Inferior parietal cortex (tissue), 1 donor: Measurements from ENCODE around the gene CFAP74.

Experiments
- DNase-seq: peaks from one replicate; pipeline ENCODE4 v3.0.0-alpha.2; 2016; ENCODE audit errors: extremely low spot score

CFAP74 gene

DNA sequence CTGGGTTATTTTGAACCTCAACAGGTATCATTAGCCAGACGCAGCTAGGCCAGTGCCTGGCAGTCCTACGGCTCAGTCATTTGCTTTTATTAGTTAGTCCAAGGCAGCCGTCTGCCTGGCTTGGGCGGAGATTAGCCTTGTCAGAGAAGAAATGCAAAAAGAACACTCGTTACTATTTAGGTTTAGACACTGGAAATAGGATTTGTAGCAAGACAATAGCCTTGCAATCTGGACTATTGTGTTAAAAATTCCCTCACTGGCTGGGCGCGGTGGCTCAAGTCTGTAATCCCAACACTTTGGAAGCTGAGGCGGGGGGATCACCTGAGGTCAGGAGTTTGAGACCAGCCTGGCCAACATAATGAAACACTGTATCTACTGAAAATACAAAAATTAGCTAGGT lies 35.7 kb upstream of the CFAP74 start:
- no peak for DNase-seq

DNA sequence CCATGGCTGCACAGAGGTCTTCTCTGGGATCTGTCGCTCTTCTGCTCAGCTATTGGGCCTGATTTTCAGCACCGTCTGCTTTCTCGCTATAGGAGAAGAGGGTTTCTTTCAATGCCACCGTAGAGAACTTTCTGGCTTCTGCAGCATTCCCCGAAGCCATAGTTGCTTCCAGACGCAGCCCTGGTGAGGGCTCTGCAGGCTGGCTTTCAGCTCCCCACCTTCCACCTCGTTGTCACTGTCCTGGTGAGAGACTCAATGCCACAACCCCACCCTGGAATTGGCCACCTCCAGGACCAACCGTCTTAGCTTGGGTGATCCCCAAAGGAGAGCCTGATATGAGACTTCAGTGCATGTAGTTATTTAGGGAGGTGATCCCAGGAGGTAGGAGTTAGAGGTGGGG lies 34.6 kb upstream of the CFAP74 start:
- DNase-seq: no peak

DNA sequence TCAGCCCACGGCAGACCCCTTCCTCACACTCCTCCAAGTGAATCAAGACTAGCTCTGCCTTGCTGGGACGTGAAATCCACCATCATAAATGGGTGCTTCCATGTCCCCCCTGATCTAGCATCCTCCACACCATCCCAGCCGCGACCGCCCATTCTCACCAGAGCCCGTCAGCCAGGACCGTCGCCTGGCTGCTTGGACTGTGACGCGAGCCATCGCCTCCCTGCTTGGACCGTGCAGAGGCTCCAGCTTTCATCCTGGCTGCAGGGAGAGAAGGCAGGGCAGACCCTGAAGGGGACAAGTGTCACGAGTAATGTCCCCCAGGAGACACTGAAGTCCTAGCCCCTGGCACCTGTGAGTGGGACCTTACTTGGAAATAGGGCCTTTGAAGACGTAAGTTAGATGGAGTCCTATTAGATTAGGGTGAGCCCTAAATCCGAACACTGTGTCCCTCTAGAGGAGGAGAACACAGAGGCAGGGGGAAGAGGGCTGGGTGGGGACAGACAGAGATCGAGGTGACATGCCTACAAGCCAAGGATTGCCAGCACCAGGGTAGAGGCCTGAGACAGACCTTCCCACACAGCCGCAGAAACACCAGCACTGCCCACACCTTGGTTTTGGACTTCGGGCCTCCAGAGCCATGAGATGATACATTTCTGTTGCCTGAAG lies 33.9 kb upstream of the CFAP74 start:
- no peak for DNase-seq

DNA sequence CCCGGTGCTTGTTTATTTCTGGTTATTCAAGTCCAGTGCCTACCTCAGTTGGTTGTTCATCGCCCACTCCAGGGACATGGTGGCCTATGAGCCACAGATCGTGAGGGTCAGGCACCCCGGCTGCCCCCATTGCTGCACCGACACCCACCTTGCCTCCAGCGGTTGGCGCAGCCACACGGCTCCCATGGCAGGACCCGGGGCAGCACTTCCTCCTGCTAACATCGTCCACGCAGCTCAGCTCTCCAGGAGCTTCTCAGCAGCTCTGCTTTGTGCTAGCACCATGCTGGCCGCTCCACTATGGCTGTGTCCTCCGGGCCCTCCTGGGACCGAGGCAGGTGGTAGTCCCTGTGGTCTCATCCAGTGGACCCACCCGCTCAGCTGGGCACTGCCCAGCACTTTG lies 32.7 kb upstream of the CFAP74 start:
- DNase-seq: no peak

DNA sequence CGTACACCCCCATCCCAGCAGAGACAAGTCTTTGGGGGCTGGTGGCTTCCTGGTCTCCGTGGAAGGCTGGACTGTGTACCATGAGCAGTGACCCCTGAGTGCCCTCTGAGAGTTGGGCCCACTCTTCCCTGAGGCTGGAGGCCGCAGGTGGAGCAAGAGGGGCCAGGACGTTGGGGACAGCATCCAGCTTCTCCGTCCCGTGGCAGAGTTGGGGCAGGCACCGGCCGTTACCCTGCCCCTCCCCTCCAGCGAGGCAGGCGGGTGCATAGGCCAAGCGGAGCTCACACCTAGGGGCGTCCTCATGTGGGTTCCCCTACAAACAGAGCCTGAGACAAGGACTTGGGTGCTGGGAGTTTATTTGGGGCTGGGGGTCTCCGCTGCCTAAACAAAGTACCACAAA lies 29.6 kb upstream of the CFAP74 start:
- no peak for DNase-seq

DNA sequence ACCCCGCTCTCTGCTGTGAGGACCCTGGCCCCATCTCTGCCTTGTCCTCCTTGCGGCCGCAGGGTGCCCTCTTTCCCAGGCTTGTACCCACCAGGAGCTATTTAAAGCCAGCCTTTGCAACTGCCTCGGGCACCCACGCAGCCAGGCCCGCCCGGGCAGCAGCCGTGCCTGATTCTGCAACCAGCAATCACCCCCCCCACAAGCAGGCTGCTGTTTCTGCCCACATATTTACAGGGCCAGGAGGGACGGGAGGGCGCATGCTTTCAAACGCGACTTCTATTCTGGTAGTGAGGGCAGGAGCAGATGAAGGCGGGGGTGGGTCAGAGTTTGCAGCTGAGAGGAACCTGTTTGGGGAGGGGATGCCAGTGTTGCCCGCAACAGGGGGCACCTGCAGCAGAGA lies 29.2 kb upstream of the CFAP74 start:
- no peak for DNase-seq

DNA sequence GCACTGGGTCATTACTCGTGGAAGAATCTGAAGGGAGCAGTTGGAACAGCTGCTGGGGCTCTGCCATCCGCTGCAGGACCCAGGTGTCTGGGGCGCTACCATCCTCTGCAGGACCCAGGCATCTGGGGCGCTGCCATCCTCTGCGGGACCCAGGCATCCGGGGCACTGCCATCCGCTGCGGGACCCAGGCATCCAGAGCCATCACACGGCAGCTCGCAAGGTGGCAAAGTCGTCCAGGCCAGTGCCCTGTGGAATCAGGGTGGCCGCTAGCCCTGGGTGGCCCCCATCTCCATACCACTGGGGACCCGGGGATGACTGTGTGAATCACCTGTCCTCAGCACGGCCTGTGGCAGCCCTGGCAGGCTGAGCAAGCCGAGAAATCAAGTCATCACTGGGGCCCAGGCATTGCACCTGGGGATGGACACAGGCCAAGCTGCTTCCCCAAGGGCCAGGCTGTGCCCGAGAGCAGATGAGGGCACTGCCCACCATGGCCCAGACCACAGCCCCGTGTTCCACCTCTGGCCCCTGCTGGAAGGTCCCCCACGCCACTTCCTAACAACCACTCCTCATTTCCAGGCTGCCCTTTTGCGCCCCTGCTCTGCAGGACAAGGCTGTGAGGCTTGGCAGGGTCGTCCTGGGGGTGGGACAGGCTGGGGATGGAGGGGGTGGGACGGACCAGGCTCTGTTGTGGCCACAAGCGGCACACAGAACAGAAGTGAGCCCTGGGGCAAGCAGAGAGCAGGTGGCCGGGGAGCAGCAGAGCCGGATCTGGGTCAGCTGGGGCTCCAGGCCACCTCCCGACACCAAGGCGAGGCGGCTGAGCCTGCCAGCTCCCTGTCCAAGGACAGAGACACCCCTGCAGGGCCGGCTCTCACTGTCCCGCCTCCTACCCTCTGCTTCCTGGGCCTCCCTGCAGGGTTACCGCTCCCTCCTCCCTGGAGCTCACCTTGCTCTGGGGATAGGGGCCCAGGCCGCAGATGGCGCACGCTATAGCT lies 28.3 kb upstream of the CFAP74 start:
- no peak for DNase-seq

DNA sequence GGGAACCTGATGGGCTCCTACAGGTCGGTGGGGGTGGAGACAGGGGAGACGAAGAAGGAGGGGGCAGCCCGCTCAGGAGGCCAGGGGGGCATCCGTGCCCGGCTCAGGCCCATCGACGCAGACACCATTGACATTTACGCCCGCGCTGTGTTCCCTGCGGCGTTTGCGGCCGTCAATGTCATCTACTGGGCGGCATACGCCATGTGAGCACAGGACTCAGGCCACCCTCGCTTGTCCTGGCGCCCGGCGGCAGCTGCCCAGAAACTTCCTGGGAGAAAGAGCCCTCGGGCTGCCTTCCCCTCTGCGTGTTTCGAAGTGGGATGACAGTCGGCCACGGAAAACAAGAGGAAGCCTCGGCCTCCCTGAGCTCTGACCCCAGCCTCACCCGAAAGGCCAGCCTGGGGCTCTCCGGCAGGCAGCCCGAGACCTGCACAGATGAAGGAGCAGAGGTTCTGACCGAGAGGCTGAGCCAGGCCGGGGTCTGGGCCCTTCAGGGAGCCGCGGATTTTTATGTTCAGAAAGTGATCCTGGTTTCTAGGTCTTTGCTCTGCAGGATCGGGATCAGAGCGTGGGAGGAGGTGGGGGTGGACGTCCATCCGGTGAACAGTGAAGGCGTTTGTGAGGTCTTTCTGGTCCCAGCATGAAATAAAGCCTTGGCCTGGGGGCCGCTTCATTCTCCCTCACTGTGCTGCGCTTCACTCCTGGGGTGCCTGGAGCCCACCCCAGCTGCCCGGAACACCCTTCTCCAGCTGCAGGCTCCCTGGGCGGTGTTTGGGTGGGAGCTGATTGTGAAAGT lies 26.7 kb upstream of the CFAP74 start:
- DNase-seq: no peak

DNA sequence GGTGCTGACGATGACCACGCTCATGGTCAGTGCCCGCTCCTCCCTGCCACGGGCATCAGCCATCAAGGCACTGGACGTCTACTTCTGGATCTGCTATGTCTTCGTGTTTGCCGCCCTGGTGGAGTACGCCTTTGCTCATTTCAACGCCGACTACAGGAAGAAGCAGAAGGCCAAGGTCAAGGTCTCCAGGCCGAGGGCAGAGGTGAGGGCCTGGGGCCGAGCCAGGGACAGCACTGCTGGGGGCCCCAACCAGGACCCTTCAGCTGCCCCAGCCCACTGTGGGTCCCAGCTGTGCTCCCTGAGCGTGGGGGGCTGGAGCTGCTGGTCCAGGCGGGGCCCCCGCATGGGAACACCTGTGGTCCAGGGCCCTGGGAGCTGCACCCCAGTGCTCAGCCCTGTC lies 26.0 kb upstream of the CFAP74 start:
- no peak for DNase-seq

DNA sequence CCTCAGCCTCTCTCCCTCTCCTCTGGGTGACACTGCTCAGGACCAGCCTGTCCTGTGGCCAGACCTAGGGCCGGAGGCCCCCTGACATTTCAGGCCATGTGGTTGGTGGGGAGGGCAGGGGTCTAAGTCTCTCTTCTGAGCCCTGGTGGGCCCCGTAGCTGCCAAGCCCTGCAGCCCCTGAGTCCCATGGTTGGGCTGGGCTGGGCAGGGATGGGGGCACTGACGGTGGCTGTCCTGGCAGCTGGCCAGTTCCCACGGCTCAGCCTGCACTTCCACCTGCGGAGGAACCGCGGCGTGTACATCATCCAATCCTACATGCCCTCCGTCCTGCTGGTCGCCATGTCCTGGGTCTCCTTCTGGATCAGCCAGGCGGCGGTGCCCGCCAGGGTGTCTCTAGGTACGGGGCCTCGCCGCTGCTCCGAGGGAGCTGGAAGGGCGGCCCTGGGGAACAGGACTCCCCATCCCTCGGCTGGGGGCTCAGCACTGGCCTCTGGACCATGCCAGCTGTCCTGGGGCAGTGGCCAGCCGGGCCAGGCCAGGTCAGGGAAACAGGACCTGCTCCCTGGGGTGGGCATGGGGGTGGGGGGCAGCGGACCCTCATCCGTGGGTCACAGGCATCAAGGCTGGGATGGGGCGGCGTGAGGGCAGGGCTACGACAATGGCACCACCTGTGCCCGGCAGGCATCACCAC lies 25.4 kb upstream of the CFAP74 start:
- DNase-seq: no peak

DNA sequence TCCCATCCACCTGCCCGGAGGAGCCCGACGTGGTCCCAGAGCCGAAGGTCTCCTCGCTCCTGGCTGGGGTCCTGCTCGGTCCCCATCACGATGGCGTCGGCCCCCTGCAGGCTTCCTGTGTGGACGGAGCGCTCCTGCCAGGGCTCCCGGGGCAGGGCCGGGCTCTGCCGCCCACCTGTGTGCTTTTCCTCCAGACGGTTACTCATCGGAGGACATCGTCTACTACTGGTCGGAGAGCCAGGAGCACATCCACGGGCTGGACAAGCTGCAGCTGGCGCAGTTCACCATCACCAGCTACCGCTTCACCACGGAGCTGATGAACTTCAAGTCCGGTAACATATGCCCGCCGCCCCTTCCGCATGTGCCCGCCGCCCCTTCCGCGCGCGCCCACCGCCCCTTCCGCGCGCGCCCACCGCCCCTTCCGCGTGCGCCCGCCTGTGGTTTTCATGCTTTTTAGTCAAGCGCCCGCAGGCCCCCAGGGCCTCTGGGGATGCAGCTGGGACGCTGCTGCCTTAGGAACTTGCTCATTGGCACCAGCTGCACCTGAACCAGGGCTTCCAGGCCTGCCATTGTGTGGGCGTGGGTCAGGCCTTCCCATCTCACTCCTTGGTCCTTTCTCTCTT lies 24.5 kb upstream of the CFAP74 start:
- no peak for DNase-seq

DNA sequence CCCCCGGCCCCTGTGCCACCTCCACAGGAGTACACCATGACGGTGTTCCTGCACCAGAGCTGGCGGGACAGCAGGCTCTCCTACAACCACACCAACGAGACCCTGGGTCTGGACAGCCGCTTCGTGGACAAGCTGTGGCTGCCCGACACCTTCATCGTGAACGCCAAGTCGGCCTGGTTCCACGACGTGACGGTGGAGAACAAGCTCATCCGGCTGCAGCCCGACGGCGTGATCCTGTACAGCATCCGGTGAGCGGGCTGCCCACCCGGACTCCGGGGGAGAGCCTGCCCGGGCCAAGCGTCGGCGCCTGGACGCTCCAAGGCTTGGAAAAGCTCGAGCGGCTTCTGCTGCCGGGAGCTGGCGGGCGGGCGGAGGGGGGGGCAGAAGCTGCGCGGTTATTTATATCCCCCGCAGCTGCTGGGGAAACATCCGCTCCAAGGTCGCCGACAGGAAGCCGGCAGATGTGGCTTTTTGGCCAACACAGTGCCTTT lies 21.9 kb upstream of the CFAP74 start:
- no peak for DNase-seq

DNA sequence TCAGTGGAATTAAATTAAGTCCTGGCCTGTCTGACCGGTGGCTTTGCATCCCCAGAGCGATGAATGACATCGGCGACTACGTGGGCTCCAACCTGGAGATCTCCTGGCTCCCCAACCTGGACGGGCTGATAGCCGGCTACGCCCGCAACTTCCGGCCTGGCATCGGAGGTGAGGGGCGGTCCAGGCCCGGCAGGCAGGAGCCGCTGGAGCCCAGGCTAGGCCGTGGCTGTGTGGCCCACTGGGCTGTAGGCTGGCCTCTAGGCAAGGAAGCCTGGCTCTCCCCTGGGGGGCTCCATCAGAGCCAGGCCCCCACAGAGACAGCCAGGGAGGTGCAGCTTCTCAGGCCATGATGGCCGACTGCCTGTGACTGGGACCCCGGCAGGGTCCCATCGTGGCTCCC lies 21.3 kb upstream of the CFAP74 start:
- DNase-seq: no peak

DNA sequence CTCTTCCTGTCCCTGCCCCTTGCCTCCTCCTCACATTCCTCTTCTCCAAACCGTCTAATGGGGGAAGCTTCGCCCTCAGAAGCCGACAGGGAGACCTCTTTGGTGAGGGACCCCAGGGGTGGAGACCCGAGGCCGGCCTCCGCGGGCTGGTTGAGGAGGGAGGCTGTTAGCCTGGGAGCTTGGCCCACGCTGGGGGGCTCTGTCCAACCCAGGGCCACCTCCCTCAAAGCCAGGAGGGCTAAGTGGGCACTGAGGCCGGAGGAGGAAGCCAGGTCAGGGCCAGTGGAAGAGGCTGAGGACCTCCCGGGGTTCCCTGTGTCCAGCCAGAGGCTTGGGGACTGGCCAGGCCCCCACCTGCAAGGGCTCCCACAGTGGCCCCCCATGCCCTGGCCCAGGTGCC lies 20.9 kb upstream of the CFAP74 start:
- DNase-seq: no peak

DNA sequence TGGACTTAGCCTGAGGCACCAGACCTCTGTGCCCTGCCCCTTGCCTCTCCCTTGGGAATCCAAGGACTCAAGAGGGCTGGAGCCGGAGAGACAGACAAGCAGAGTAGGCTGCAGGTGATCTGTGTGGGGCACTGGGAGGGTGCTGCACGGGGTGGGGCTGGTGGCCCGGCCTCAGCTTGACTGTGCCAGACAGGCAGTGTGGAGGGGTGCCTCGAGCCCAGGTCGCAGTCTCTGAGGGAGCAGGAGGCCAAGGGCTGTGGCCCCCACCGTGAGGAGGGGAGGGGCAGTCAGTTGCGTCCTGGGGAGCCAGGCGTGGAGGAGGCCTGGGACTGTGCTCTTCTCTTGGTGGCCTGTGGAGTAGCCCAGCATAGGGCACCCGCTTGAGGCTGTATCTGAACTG lies 19.6 kb upstream of the CFAP74 start:
- DNase-seq: no peak

DNA sequence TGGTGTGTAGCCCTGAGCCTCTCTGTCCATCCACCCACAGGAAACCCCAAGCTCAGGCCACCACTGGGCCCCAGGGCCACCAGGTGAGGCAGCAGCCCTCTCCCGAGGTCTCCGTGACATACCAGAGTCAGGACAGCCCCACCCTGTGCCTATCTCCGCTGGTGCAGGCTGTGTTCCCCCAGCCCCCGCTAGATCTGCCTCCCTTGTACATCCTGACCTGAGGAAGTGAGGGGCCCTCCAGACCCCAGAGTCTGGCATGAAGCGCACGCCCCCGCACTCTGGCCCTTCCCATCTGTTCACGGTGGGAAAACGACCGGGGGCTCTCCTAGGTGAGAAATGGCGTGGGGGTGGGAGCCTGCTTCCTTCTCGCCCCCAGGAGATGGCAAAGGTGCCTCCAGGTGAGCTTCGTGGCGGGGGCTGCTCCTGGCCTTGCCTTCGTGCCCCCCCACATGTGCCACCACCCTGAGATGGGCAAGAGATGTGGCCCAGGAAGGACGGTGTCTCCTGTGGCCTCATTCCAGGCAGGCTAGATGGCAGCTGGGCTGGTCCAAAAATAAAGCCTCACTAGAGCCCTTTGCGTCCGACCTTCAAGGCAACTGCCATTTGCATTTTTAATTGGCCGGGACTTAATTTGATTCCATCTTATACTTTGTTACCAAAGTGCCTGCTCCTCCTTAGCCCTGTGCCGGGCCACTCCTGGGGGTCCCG lies 18.6 kb upstream of the CFAP74 start:
- no peak for DNase-seq

DNA sequence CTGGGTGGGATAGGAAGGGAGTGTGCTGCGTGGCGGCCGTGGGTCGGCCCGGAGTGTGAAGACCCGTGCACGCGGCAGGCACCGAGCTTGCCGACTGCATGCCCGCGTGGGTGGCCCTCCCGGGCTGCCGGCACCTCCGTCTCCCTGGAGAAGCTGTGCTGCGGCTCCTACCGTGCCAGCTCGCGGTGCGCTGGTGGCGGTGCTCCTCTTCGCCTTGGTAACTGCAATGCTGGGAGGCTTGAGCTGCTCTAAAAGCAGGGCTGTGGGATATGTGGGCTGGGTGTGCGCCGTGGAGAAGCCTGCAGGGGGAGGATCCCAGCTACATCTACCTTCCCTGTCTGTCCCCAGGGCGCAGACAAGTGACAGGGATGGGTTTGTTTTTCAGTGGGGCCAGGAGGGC lies 18.0 kb upstream of the CFAP74 start:
- DNase-seq: no peak

DNA sequence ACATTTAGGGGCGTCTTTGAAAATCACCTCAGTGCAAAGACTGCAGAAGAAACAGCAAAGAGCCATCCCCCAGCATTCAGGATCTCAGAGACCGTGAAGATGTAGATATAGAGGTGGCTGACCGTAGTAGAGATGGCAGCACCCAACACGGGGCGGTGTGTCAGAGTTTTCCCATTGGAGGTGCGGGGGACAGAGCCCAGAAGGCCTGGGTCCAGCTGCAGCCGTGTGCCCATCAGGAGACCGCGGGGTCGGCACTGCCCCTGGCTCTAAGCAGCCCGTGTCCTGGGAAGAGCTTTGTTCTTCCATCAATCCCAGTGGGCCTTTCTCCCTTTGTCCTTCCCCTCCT lies 16.7 kb upstream of the CFAP74 start:
- no peak for DNase-seq

DNA sequence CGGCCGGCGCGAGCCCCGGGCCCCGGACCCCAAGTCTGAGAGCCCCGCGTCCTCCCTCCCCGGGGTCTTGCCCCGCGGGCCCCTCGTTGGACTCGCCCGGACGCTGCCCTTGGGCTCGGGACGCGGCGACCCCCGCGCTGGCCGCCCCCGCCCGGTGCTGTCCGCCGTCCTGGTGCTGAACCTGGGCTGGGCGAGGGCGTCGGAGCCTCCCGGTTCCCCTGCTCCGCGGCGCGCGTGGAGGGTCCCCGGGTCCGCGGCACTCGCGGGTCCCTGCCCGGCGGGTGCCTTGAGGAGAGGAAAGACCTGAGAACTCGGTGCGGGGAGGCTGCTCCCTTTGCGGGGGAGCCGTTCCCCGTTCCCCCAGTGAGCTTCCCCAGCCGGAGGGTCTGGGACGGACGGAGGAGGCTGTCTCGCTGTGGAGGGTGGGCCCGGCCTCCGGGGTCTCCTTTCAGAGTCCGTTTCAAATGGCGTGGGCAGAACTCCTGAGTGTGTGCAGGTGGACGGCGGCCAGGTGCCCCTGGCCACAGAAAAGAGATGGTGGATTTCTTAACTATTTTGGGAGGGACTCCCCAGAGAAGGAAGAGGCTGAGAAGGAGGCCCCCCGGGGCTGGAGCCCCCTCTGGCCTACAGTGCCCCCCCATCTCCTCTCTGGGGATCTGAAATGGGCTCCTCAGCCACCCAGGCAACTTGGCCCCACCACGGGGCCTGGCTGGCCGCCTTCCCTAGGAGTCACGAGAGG lies 16.2 kb upstream of the CFAP74 start:
- no peak for DNase-seq

DNA sequence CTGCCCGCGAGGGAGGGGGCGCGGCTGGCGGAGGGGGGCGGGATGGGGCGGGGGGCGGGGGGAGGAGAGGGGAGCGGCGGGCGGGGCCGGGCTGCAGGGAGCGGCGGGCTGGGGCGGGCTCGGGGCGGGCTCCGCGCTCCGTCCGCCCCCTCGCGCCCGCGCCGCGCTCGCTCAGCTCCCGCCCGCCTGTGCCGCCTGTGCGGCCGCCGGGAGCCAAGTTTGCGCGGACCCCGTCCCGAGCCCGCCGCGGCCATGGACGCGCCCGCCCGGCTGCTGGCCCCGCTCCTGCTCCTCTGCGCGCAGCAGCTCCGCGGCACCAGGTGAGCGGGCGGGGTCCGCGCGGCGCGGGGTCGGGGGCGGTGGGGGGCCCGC lies 15.6 kb upstream of the CFAP74 start, which contains the start of gene GABRD:
TSS of gene GABRD (plus strand) at position 174 of the 372 bp plus-strand sequence. CDS start at position 253, 79 bp downstream.
- DNase-seq: no peak
